Testis (tissue), 3 donors: ENCODE data around the gene TET1. TPM values are rescaled to one million over a fixed set of nuclear protein-coding genes. Genes with fewer than 3 reads are reported as not detected.
"Not testable (repeated sequence)": the region's sequence is repeated elsewhere in the genome, so short reads cannot be mapped to it uniquely, and the experiment has no call there.

Experiments
- DNase-seq: peaks from one replicate; pipeline ENCODE4 v3.0.0-alpha.2; 2019
- H3K27ac ChIP-seq, 2 donors: fragments of 200-600 bp; sonication (generic); one replicate each; pipeline ENCODE4 v1.5.1; 2019
- H3K27me3 ChIP-seq: fragments of 200-600 bp; sonication (generic); one replicate; pipeline ENCODE4 v1.5.1; 2019
- H3K36me3 ChIP-seq: fragments of 200-600 bp; sonication (generic); one replicate; pipeline ENCODE4 v1.5.1; 2017; ENCODE audit warnings: low read depth; ENCODE audit errors: missing control alignments
- H3K4me1 ChIP-seq: fragments of 200-600 bp; sonication (generic); one replicate; pipeline ENCODE4 v1.5.1; 2019
- H3K4me3 ChIP-seq, 2 donors: fragments of 200-600 bp; sonication (generic); one replicate each; pipeline ENCODE4 v1.5.1; 2017 to 2019
- H3K9me3 ChIP-seq: fragments of 200-600 bp; sonication (generic); one replicate; pipeline ENCODE4 v1.5.1; 2017
- CTCF ChIP-seq, 3 experiments: fragments of 450-650 bp in 2 of 3; fragments of 200-600 bp in 1 of 3; sonication (generic) in 1 of 3; IDR thresholded peaks; one replicate each; pipeline ENCODE4 v1.5.1; 2016 to 2019; ENCODE audit warnings: antibody characterized with exemption in 3 of 3, mild to moderate bottlenecking in 2 of 3, moderate library complexity in 1 of 3
- POLR2A ChIP-seq: fragments of 450-650 bp; IDR thresholded peaks from one replicate; pipeline ENCODE4 v1.6.1; 2017; ENCODE audit warnings: antibody characterized with exemption, mild to moderate bottlenecking, moderate library complexity
- WGBS, 2 donors: methylation state at CpG; one replicate each; pipeline ENCODE4 v1.1.5; 2018; 5-methylcytosine and 5-hydroxymethylcytosine counted together
- intact Hi-C: fragments of 100-400 bp; cut with DNase I; formaldehyde crosslinking; loops from one replicate; pipeline ENCODE4 v1.15.1; 2023; ENCODE audit warnings: low total_unique reads
- polyA plus RNA-seq: library from polyadenylated mRNA; stranded (reverse); fragments of 350-450 nt; fragmentation: Illumina TruSeq; extraction: RNeasy Lipid Tissue Mini Kit (QIAGEN cat#74804); gene quantifications from one replicate; pipeline ENCODE4 v1.2.3, GENCODE V29; 2014; ENCODE audit warnings: low read depth, low replicate concordance; ENCODE audit not compliant: insufficient read depth
- total RNA-seq, 2 donors: library from RNA; depleted of rRNA; stranded (reverse); fragments of >200 nt; gene quantifications; one replicate each; pipeline ENCODE4 v1.2.3, GENCODE V29; 2016

The TET1 gene
- total and polyA plus RNA-seq, 3 donors from 2014 or later: 0.40 to 3.8 (median 3.2) TPM

- H3K27me3 ChIP-seq: no peaks in the 10 kb centered on the region
- H3K36me3 ChIP-seq: no peaks in the 10 kb centered on the region
- H3K9me3 ChIP-seq: no peaks in the 10 kb centered on the region
- no peak overlapping the region for H3K4me3 ChIP-seq
- intact Hi-C loops: no loop called here
- TF ChIP-seq CTCF (IDR thresholded peaks at IDR 0.05): no peak
- no peak for TF ChIP-seq POLR2A
- 48 to 62% methylated on average over 2 of the region's 2 CpGs for WGBS, 2 donors
- H3K27ac ChIP-seq: no peak overlapping the region
- peaks cover 27% of the 10 kb centered on the region for H3K4me1 ChIP-seq
- DNase-seq: no peak
Measured at GRCh38 chr10:68602434-68602833, 42.3 kb downstream of the TET1 start.

- Histone ChIP-seq H3K27me3 (no peaks in the 10 kb centered on the region), H3K27ac (no peak overlapping the region), H3K4me3 (no peak overlapping the region), H3K36me3 (no peaks in the 10 kb centered on the region), H3K4me1 (peaks cover 27% of the 10 kb centered on the region), H3K9me3 (no peaks in the 10 kb centered on the region)
- TF ChIP-seq CTCF (IDR thresholded peaks at IDR 0.05): no peak
- no peak for TF ChIP-seq POLR2A
- intact Hi-C loops: no loop called here
- 79 to 86% methylated on average over 3 of the region's 3 CpGs for WGBS, 2 donors
- DNase-seq: no peak
Measured at GRCh38 chr10:68603766-68604165, 43.6 kb downstream of the TET1 start.

- intact Hi-C loops: no loop called here
- Histone ChIP-seq H3K4me1 (peaks cover 23% of the 10 kb centered on the region), H3K9me3 (no peaks in the 10 kb centered on the region), H3K36me3 (no peaks in the 10 kb centered on the region), H3K27ac (no peak overlapping the region), H3K4me3 (no peak overlapping the region), H3K27me3 (no peaks in the 10 kb centered on the region)
- WGBS, 2 donors: 87 to 100% methylated on average over 1 of the region's 1 CpG
- TF ChIP-seq CTCF (IDR thresholded peaks at IDR 0.05) (no peak), POLR2A (no peak)
- no peak for DNase-seq
Measured at GRCh38 chr10:68604441-68604840, 44.3 kb downstream of the TET1 start.

GRCh38 chr10:68606918-68607317 lies 46.8 kb downstream of the TET1 start:
- H3K36me3 ChIP-seq: no peaks in the 10 kb centered on the region
- intact Hi-C loops: no loop called here
- peaks cover 7% of the 10 kb centered on the region for H3K4me1 ChIP-seq
- TF ChIP-seq POLR2A: no peak
- TF ChIP-seq CTCF (IDR thresholded peaks at IDR 0.05): no peak
- H3K9me3 ChIP-seq: no peaks in the 10 kb centered on the region
- 48 to 49% methylated on average over 5 of the region's 5 CpGs for WGBS, 2 donors
- no peak for DNase-seq
- H3K4me3 ChIP-seq: no peak overlapping the region
- H3K27ac ChIP-seq: no peak overlapping the region
- no peaks in the 10 kb centered on the region for H3K27me3 ChIP-seq

GRCh38 chr10:68610023-68610422 lies 49.9 kb downstream of the TET1 start:
- H3K4me3 ChIP-seq, H3K27ac ChIP-seq, H3K4me1 ChIP-seq, H3K36me3 ChIP-seq, DNase-seq, H3K9me3 ChIP-seq, H3K27me3 ChIP-seq, intact Hi-C loops: not testable (repeated sequence)
- 98% methylated on average over 10 of the region's 10 CpGs for WGBS, 2 donors
